Right cardiac atrium (tissue), 5 donors: ENCODE measurements around the gene SH3GL2. TPM values are rescaled to one million over a fixed set of nuclear protein-coding genes. Genes with fewer than 3 reads are reported as not detected.

Experiments used
- ATAC-seq, 2 donors: fragments of 200-7000 bp; cut with Tn5 transposase; one replicate each; pipeline versions ENCODE4 v1.8.0 to v1.9.1; 2020; ENCODE audit warnings: moderate library complexity in 2 of 2, mild to moderate bottlenecking in 1 of 2
- DNase-seq, 3 donors: peaks; one replicate each; pipeline ENCODE4 v3.0.0-alpha.2; 2020
- H3K27ac ChIP-seq: one replicate; pipeline ENCODE4 v1.5.1; 2013; ENCODE audit warnings: mild to moderate bottlenecking, low read length, control low read depth, moderate library complexity
- H3K27me3 ChIP-seq: one replicate; pipeline ENCODE4 v1.6.1; 2013; ENCODE audit not compliant: control insufficient read depth, insufficient read depth
- H3K4me1 ChIP-seq: one replicate; pipeline ENCODE4 v1.6.1; 2013; ENCODE audit warnings: low read length; ENCODE audit not compliant: control insufficient read depth, insufficient read depth
- H3K4me3 ChIP-seq: one replicate; pipeline ENCODE4 v1.5.1; 2013; ENCODE audit warnings: low read length, control low read depth
- H3K9me3 ChIP-seq: one replicate; pipeline ENCODE4 v1.6.1; 2013; ENCODE audit warnings: low read length; ENCODE audit not compliant: control insufficient read depth
- WGBS: extraction: QIAGEN DNeasy Blood & Tissue Kit; methylation state at CpG from one replicate; pipeline ENCODE4 v1.1.7; 2013; 5-methylcytosine and 5-hydroxymethylcytosine counted together
- intact Hi-C, 4 donors: fragments of 100-400 bp; cut with DNase I; formaldehyde crosslinking; loops; one replicate each; pipeline versions ENCODE4 v1.11.0 to v1.14.0; 2022 to 2023
- polyA plus RNA-seq: library from polyadenylated mRNA; stranded (reverse); fragments of 200-250 nt; gene quantifications from one replicate; pipeline ENCODE4 v1.2.3, GENCODE V29; 2013
- total RNA-seq, 4 donors: library from RNA; stranded (reverse); fragmentation: NEBNext Ultra II Directional; extraction: Animal tissue kit (Norgen Biotek cat#: 25700); gene quantifications; one replicate each; pipeline ENCODE4 v1.2.1, GENCODE V29; 2021
- donor health status: healthy with polysubstance abuse.
- donor health status: DM: no; HTN: yes; CAD: no.
- donor health status: DM: no; HTN: no; CAD: no.
- donor health status: DM: no; HTN: yes; CAD: no; lungs with severe emphysema.
- donor health status: DM: yes; HTN: yes; CAD: no.

The SH3GL2 gene
- total and polyA plus RNA-seq, 5 donors: 0.07 to 0.14 TPM; not detected in 3

DNA sequence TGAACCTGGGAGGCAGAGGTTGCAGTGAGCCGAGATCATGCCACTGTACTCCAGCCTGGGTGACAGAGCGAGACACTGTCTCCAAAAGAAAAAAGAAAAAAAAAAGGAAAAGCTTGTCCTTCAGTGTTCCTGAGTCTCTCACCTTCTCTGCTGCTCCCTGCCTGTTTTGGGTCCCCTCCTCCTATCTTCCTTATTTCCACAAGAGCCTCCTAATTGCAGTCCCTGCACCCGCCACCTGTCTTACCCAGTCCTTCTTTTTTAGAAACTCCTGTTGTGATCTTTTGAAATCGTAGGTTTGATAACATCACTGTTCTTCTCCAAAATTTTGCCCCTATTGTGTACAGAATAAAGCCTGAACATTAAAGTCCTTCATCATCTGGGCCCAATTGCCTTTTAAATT lies 234.9 kb downstream of the SH3GL2 start:
- Histone ChIP-seq H3K27me3 (no peaks in the 10 kb centered on the region), H3K9me3 (no peaks in the 10 kb centered on the region), H3K4me3 (no peak overlapping the region), H3K27ac (no peak overlapping the region), H3K4me1 (no peaks in the 10 kb centered on the region)
- intact Hi-C loops: loop anchor here in 3 of 4 donors (5.0 to 10.0 kb wide), 3 partner anchors 331 to 1201 kb away; no protein-coding TSS in a partner anchor
- DNase-seq (no peak), ATAC-seq (no peak)
- 85% methylated on average over 4 of the region's 4 CpGs for WGBS

DNA sequence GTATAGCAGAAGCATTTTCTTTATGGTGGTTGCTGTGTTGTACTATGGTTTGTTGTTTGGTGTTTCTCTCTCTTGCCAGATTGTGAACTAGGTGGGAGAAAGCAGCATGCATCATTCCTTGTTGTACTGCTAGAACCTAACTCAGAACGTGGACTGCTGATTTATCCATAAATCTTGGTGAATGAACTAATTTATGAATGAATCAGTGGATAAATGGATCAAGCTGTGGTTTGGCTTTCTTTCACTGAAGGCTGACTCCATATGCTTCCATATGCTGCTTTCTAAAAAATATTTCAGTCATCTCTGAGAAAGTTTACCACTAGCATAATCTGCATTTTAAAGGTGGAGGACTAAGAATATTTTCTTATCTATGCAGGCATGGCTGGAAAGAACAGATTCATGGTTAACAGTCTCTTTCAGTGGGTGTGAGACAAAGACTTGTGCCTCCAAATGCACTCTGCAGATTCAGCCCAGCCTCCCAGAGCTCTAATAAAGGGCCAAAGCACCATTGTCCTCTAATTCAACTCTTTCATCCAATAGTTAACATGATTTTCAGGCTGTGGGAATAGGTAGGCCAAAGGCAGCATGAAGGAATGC lies 237.7 kb downstream of the SH3GL2 start:
- no peaks in the 10 kb centered on the region for H3K9me3 ChIP-seq
- no peak for ATAC-seq
- no peak overlapping the region for H3K27ac ChIP-seq
- 64% methylated on average over 1 of the region's 1 CpG for WGBS
- DNase-seq: no peak
- H3K27me3 ChIP-seq: no peaks in the 10 kb centered on the region
- intact Hi-C loops: loop anchor here in 2 of 4 donors (10.0 kb wide), 2 partner anchors 328 to 1198 kb away; no protein-coding TSS in a partner anchor
- no peaks in the 10 kb centered on the region for H3K4me1 ChIP-seq
- no peak overlapping the region for H3K4me3 ChIP-seq

DNA sequence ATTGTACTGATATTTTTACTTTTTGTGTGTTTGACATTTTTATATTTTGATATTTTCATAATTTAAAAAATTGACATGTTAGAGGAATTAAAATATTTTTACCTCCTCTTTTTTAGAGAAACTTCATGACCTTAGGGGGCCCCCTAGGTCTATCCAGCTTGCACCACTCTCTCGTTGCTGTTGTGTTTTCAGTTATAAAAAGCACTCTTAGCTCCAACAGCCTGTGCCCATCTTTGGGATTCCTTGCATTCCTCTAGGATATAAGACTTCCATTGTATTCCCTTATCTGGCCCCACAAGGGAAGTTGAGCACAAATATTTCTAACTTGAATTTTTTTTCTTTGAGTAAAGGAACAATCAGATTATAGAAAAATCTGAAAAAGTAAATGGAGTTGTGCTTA lies 245.3 kb downstream of the SH3GL2 start:
- Histone ChIP-seq H3K4me3 (no peak overlapping the region), H3K9me3 (no peaks in the 10 kb centered on the region), H3K27me3 (no peaks in the 10 kb centered on the region), H3K4me1 (peaks cover 2% of the 10 kb centered on the region), H3K27ac (peak overlapping the region; percentile 11)
- ATAC-seq: peak; percentile 72 to 84
- 4% methylated on average over 1 of the region's 1 CpG for WGBS
- intact Hi-C loops: no loop called here
- DNase-seq: no peak

DNA sequence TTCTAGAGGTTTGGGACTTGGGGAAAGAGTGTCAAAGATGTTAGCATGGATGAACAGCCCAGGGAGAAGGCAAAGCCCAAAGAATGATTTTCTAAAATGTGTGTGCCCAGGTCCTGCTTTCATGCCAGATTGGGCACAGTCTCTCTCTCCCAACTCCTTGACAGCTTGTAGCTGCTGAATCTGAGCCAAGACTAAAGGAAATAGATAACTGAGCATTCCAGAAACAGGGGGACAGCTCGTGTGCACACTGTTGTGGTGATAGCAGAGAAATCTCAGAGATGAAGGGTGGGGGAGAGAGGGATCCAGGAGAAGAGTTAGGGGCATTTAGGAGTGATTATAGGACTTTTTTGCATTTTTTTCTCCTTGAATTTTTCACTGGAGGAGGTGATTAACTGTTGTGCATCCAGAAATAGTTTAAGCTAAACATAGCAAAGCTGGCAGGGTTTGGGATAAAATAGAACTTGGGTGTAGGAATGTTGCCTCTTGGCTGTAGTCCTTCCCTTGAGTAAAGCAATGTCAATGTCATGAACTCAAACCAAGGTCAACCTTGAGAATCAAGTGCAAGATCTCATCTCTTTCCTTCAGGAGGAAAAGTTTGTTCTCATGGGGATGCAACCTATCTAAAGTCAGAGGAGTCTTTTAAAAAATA lies 245.9 kb downstream of the SH3GL2 start:
- WGBS: 9% methylated on average over 1 of the region's 1 CpG
- intact Hi-C loops: no loop called here
- peak overlapping the region; percentile 11 for H3K27ac ChIP-seq
- peaks cover 2% of the 10 kb centered on the region for H3K4me1 ChIP-seq
- H3K27me3 ChIP-seq: no peaks in the 10 kb centered on the region
- no peak overlapping the region for H3K4me3 ChIP-seq
- ATAC-seq (peak; percentile 77 to 88), DNase-seq (no peak)
- H3K9me3 ChIP-seq: no peaks in the 10 kb centered on the region

DNA sequence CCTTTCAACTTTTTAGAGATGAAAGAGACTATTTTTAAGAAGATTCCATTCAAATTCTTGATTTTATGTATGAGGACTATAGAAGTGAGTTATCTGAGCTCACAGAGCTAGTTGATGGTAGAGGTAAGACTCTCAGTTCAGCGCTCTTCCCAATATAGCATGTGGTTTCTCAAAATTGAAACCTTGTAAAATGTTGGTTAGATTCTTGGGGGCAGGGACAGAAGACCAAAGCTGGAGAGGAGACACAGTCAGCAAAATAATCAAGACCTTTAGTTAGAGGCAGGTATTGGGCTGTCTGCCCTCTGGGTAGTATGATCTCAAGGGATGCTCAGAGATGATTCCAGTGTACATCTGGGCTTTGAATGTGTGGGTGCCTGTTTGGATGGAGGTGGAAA lies 246.4 kb downstream of the SH3GL2 start:
- no peaks in the 10 kb centered on the region for H3K9me3 ChIP-seq
- 94% methylated on average over 1 of the region's 1 CpG for WGBS
- ATAC-seq: no peak
- H3K27me3 ChIP-seq: no peaks in the 10 kb centered on the region
- intact Hi-C loops: no loop called here
- no peak overlapping the region for H3K4me3 ChIP-seq
- no peak overlapping the region for H3K27ac ChIP-seq
- peaks cover 2% of the 10 kb centered on the region for H3K4me1 ChIP-seq
- DNase-seq: no peak

DNA sequence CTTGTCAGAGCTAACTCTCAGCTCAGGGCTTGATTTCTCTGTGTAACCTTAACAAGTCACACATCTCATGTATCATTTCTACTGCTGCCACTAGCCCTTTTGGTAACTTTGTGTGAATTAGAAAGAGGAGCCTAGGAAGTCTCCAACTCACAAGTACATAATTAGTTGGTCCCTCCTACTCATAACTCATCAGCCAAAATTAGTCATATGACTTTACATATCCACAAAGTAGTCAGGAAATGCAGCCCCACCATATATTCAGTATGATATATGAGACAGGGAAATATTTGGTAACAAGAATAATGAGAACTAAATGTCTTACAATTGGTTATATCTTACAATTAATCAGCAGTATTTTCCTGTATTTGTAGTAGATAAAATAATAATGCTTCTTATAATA lies 250.2 kb downstream of the SH3GL2 start:
- H3K4me3 ChIP-seq: no peak overlapping the region
- ATAC-seq (no peak), DNase-seq (no peak)
- H3K27me3 ChIP-seq: no peaks in the 10 kb centered on the region
- H3K4me1 ChIP-seq: peaks cover 2% of the 10 kb centered on the region
- intact Hi-C loops: no loop called here
- H3K27ac ChIP-seq: no peak overlapping the region
- no peaks in the 10 kb centered on the region for H3K9me3 ChIP-seq

DNA sequence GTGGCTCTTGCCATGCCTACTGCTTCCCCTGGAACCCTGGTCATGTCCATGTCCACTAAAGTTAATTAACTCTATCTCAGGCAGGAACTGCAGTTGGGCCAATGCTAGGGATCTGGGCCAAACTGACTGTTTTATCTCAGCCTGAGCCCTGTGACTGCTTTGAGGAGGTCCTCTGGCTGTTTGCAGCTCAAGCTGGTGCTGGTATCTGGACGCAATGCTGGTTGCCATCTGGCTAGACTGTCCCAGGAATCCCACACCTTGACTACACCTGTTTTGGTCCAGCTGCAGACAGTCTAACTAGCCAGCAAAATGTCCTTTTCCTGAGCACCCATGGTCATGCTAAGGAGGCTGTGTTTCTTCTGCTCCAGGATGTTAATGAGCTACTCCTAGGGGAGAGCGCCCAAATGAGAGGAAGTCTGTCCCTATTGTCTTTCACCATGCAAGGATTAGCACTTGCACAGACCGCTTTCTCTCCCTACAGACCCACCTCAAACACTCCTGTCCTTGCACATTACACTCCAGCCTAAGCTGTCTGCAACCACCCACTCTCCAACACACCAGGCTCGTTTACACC lies 251.0 kb downstream of the SH3GL2 start:
- intact Hi-C loops: no loop called here
- DNase-seq (no peak), ATAC-seq (no peak)
- Histone ChIP-seq H3K27me3 (no peaks in the 10 kb centered on the region), H3K9me3 (no peaks in the 10 kb centered on the region), H3K27ac (no peak overlapping the region), H3K4me3 (no peak overlapping the region), H3K4me1 (no peaks in the 10 kb centered on the region)
- 74% methylated on average over 4 of the region's 4 CpGs for WGBS

DNA sequence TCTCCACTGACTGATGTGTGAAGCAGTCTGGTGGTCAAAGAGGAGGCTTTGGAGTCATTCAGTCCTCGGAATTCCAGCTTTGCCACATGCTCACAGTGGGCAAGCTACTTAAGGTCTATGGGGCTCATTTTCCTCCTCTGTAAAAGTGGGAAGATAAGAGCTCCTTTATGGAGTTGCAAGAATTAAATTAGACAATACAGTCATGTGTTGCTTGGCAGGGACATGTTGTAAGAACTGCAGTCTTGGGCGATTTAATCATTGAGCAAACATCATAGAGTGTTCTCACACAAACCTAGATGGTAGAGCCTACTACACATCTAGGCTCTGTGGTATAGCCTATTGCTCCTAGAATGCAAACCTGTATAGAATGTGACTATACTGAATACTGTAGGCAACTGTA lies 253.9 kb downstream of the SH3GL2 start:
- 44% methylated on average over 2 of the region's 2 CpGs for WGBS
- H3K27me3 ChIP-seq: no peaks in the 10 kb centered on the region
- no peak for DNase-seq
- no peaks in the 10 kb centered on the region for H3K4me1 ChIP-seq
- H3K27ac ChIP-seq: no peak overlapping the region
- intact Hi-C loops: no loop called here
- no peak for ATAC-seq
- no peaks in the 10 kb centered on the region for H3K9me3 ChIP-seq
- H3K4me3 ChIP-seq: no peak overlapping the region

DNA sequence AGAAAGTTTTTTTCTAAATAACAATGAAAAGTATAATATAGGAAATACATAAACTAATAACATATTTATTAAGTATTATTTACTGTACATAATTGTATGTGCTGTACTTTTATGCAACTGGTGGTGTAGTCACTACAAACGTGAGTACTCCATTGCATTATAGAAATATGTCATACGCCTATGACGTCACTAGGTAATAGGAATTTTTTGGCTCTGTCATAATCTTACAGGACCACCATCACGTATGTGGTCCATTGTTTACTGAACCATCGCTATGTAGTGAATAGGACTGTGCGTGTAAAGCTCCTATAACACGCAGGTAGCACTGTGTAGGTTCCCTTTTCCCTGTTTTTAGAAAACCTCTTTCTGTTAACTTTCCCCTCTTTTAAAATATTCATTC lies 255.0 kb downstream of the SH3GL2 start:
- intact Hi-C loops: no loop called here
- WGBS: 89% methylated on average over 7 of the region's 7 CpGs
- Histone ChIP-seq H3K9me3 (no peaks in the 10 kb centered on the region), H3K27ac (no peak overlapping the region), H3K4me1 (peaks cover 1% of the 10 kb centered on the region), H3K4me3 (no peak overlapping the region), H3K27me3 (no peaks in the 10 kb centered on the region)
- ATAC-seq: no peak
- DNase-seq: no peak

DNA sequence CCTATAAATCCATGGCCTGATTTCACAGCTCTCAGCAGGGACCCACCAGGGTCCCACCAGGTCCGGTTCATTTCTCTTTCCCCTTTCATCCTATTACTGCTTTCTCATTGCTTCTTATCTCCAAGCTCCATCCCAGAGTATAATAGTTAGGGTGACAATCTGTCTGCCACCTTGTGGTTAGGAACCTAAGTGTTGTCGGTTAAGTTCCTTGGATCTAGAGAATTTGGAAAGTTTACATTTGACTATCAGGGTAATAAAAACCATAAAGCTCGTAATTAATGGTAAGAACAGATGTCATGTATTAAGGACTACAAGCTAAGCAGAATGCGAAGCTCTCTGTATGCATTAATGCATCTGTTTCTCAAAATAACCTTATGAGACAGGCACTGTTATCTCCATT lies 259.1 kb downstream of the SH3GL2 start:
- H3K27ac ChIP-seq: no peak overlapping the region
- H3K4me1 ChIP-seq: peaks cover 1% of the 10 kb centered on the region
- 66% methylated on average over 4 of the region's 4 CpGs for WGBS
- H3K4me3 ChIP-seq: no peak overlapping the region
- no peak for DNase-seq
- ATAC-seq: no peak
- H3K9me3 ChIP-seq: no peaks in the 10 kb centered on the region
- no peaks in the 10 kb centered on the region for H3K27me3 ChIP-seq
- intact Hi-C loops: no loop called here

DNA sequence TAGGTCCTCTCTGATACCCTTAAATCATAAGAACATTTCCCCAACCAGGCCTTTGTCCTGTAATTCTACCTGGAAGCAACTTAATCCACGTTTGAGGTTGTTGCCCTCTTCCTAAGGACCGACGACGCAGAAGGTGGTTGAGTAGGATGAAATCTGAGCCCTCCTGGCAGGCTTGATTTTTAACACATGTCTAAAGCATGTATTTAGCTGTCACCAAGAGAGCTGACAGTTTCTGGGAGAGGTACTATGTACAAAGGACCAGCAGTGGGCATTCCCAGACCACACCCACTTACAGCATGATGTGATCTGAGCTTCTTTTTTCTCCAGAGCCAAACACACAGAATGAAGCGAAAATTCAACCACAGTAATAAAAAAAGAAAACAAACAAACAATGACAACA lies 260.9 kb downstream of the SH3GL2 start:
- no peak for ATAC-seq

More for the DNA sequence above, 260.9 kb downstream of the SH3GL2 start:
- intact Hi-C loops: loop anchor here in 1 of 4 donors (10.0 kb wide), 1 partner anchor 1195 kb away; the partner anchor contains the start of gene SAXO1
- DNase-seq: no peak
- Histone ChIP-seq H3K4me1 (peaks cover 1% of the 10 kb centered on the region), H3K27ac (no peak overlapping the region), H3K4me3 (no peak overlapping the region), H3K9me3 (no peaks in the 10 kb centered on the region), H3K27me3 (no peaks in the 10 kb centered on the region)
- WGBS: 61% methylated on average over 5 of the region's 5 CpGs
